SK-N-SH (cell line): ENCODE data around the gene DUOXA2. TPM values are rescaled to one million over a fixed set of nuclear protein-coding genes. Genes with fewer than 3 reads are reported as not detected.

Experiments
- CTCF ChIA-PET: fragments of 300-600, 350-600 bp; formaldehyde crosslinking; extraction: SDS; loops from one replicate; lab custom pipeline; 2021; lab: Yijun Ruan, JAX
- POLR2A ChIA-PET: fragments of 350-600 bp; sonication (Branson Sonifier 250); formaldehyde crosslinking; extraction: SDS; loops from one replicate; lab custom pipeline; 2020; ENCODE audit warnings: antibody characterized with exemption, inconsistent platforms; lab: Yijun Ruan, JAX
- DNase-seq: peaks from one replicate; pipeline ENCODE4 v3.0.0; 2012
- H2AFZ ChIP-seq: fragments of 200-600 bp; sonication (generic); 2 replicates; pipeline ENCODE4 v1.8.1; 2016; ENCODE audit warnings: antibody characterized with exemption, mild to moderate bottlenecking, low read depth
- H3F3A ChIP-seq: fragments of 200-600 bp; sonication (generic); replicated peaks from 2 replicates; pipeline ENCODE3; 2016; ENCODE audit warnings: antibody characterized with exemption, mild to moderate bottlenecking; ENCODE audit not compliant: insufficient read depth
- H3K27ac ChIP-seq, 2 experiments: fragments of 200-500 bp in 1 of 2; fragments of 200-600 bp in 1 of 2; sonication (Bioruptor generic) in 1 of 2; sonication (generic), shearing (Covaris generic) in 1 of 2; 2 replicates each; pipeline versions ENCODE4 v1.5.1 to v1.6.1; 2014 to 2016; ENCODE audit warnings: low read depth in 2 of 2, inconsistent platforms in 1 of 2, low read length in 1 of 2, mild to moderate bottlenecking in 1 of 2, mixed read lengths in 1 of 2
- H3K27me3 ChIP-seq: fragments of 200-600 bp; sonication (generic), shearing (Covaris generic); 2 replicates; pipeline ENCODE4 v1.6.1; 2016; ENCODE audit warnings: mixed run types; ENCODE audit not compliant: insufficient read depth
- H3K36me3 ChIP-seq, 2 experiments: fragments of 200-500 bp in 1 of 2; fragments of 200-600 bp in 1 of 2; sonication (Bioruptor generic) in 1 of 2; sonication (generic) in 1 of 2; replicated peaks in 1 of 2; 2 replicates each; pipeline versions ENCODE3 to v1.5.1; 2014 to 2016; ENCODE audit warnings: low read length in 1 of 2, mild to moderate bottlenecking in 1 of 2; ENCODE audit not compliant: insufficient read depth in 2 of 2, control insufficient read depth in 1 of 2
- H3K4me1 ChIP-seq, 2 experiments: fragments of 200-500 bp in 1 of 2; fragments of 200-600 bp in 1 of 2; sonication (Bioruptor generic) in 1 of 2; sonication (generic), shearing (Covaris generic) in 1 of 2; 2 replicates each; pipeline versions ENCODE4 v1.5.1 to v1.6.1; 2014 to 2016; ENCODE audit warnings: low read depth in 1 of 2, low read length in 1 of 2, mixed run types in 1 of 2; ENCODE audit not compliant: insufficient read depth in 2 of 2, control insufficient read depth in 1 of 2
- H3K4me2 ChIP-seq: fragments of 200-600 bp; sonication (generic), shearing (Covaris generic); 2 replicates; pipeline ENCODE4 v1.6.1; 2017; ENCODE audit warnings: mixed run types
- H3K4me3 ChIP-seq, 2 experiments: fragments of 200-500 bp in 1 of 2; fragments of 200-600 bp in 1 of 2; sonication (Bioruptor generic) in 1 of 2; sonication (generic), shearing (Covaris generic) in 1 of 2; 2 replicates each; pipeline versions ENCODE4 v1.5.1 to v1.8.1; 2014 to 2016; ENCODE audit warnings: low read depth in 2 of 2, inconsistent platforms in 1 of 2, low read length in 1 of 2, mild to moderate bottlenecking in 1 of 2, mixed read lengths in 1 of 2, moderate library complexity in 1 of 2
- H3K79me2 ChIP-seq: fragments of 200-600 bp; sonication (generic); 2 replicates; pipeline ENCODE4 v1.8.1; 2017; ENCODE audit warnings: mild to moderate bottlenecking; ENCODE audit not compliant: insufficient read depth
- H3K9ac ChIP-seq: fragments of 200-600 bp; sonication (generic); 2 replicates; pipeline ENCODE4 v1.6.1; 2017; ENCODE audit warnings: mixed run types
- H3K9me2 ChIP-seq: fragments of 200-600 bp; sonication (generic); 2 replicates; pipeline ENCODE4 v1.6.1; 2017; ENCODE audit warnings: mixed run types
- H3K9me3 ChIP-seq: fragments of 200-600 bp; sonication (generic); 2 replicates; pipeline ENCODE4 v1.6.1; 2017; ENCODE audit warnings: mixed run types, mild to moderate bottlenecking, moderate library complexity
- H4K20me1 ChIP-seq: fragments of 200-600 bp; sonication (generic); 2 replicates; pipeline ENCODE4 v1.6.1; 2017; ENCODE audit warnings: mild to moderate bottlenecking, mixed run types; ENCODE audit not compliant: insufficient read depth
- EP300 ChIP-seq, 2 experiments: IDR thresholded peaks; 2 replicates each; pipeline versions ENCODE4 v1.4.0 to v1.6.1; 2012; ENCODE audit warnings: borderline replicate concordance in 1 of 2, low read depth in 1 of 2, low read length in 1 of 2
- FOSL2 ChIP-seq: IDR thresholded peaks from 2 replicates; pipeline ENCODE4 v1.4.0; 2012; ENCODE audit warnings: low read depth, mild to moderate bottlenecking, moderate library complexity, borderline replicate concordance
- GABPA ChIP-seq: IDR thresholded peaks from 2 replicates; pipeline ENCODE4 v1.4.0; 2012; ENCODE audit warnings: low read depth, mild to moderate bottlenecking
- RAD21 ChIP-seq: IDR thresholded peaks from 2 replicates; pipeline ENCODE4 v1.6.1; 2012; ENCODE audit warnings: mild to moderate bottlenecking, low read length
- YY1 ChIP-seq: IDR thresholded peaks from 2 replicates; pipeline ENCODE4 v1.4.0; 2012; ENCODE audit warnings: low read depth, mild to moderate bottlenecking
- WGBS: methylation state at CpG from one replicate; pipeline ENCODE4 v1.1.6; 2017; ENCODE audit warnings: low lambda C conversion rate; 5-methylcytosine and 5-hydroxymethylcytosine counted together
- polyA plus RNA-seq, 3 experiments: library from polyadenylated mRNA; depleted of rRNA; stranded (reverse); fragments of >200 nt; gene quantifications; 2 replicates each; pipeline ENCODE4 v1.2.3, GENCODE V29; 2012
- TF ChIP-seq, protein P1 (sequence below): IDR thresholded peaks from 2 replicates; pipeline ENCODE4 v1.4.0; 2012; ENCODE audit warnings: low read depth
- TF ChIP-seq, protein P2 (sequence below): IDR thresholded peaks from 2 replicates; pipeline ENCODE4 v1.4.0; 2012; ENCODE audit warnings: low read depth, borderline replicate concordance
- TF ChIP-seq, protein P3 (sequence below): IDR thresholded peaks from 2 replicates; pipeline ENCODE4 v1.6.1; 2012; ENCODE audit warnings: mild to moderate bottlenecking, low read depth, low read length, moderate library complexity
- TF ChIP-seq, protein P4 (sequence below): fragments of 150-350 bp; IDR thresholded peaks from 2 replicates; pipeline ENCODE4 v1.6.1; 2017; ENCODE audit warnings: antibody characterized with exemption, low read length, low read depth, borderline replicate concordance
- TF ChIP-seq, protein P5 (sequence below): IDR thresholded peaks from 2 replicates; pipeline ENCODE4 v1.4.0; 2012; ENCODE audit warnings: low read depth, borderline replicate concordance

Gene DUOXA2
- polyA plus RNA-seq, 1 of the 3 experiments (the other 2 are of a cell fraction) = not detected

DNA sequence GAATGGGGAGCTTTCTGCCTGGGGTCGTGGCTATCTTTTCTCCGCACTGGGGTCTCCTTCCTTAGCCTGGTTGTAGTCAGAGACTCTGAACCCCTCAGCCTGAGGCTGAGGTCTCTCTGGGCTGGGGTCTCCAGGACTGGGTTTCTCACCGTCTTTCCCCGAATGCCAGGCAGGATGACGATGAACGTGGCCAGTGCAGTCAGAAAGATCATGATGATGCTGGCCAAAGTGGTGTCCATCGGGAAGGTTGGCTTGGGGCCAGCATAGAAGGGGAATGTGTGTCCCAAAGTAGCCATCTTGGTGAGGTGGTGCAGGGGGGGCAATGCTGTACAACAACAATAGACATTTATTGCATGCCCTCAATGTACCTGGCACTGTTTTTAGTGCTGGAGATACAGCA lies 8.6 kb downstream of the DUOXA2 start:
- peaks cover 6 to 7% of the 10 kb centered on the region in 2 experiments; a peak in 3 of 4 replicates for H3K4me1 ChIP-seq
- WGBS = 76% methylated on average over 7 of the region's 7 CpGs
- H3K4me3 ChIP-seq = no peak overlapping the region
- no peaks in the 10 kb centered on the region for H3K9me2 ChIP-seq
- ChIA-PET POLR2A (no interaction called here), CTCF (interaction anchor here (1.7 kb wide), 1 partner anchor 335 kb away, joined by 6 read pairs; no protein-coding TSS in a partner anchor)
- H3K4me2 ChIP-seq = no peak overlapping the region
- no peaks in the 10 kb centered on the region for H3F3A ChIP-seq
- H3K27ac ChIP-seq = no peak overlapping the region
- peaks cover 10% of the 10 kb centered on the region; the same call in 1 of the 2 replicates for H3K27me3 ChIP-seq
- TF ChIP-seq GABPA (no peak), EP300 (IDR thresholded peaks at IDR 0.05; ENCODE audit: borderline replicate concordance in 1 of 2, low read depth in 1 of 2, low read length in 1 of 2) (no peak), RAD21 (no peak), FOSL2 (no peak), YY1 (no peak)
- TF ChIP-seq, protein P1, sequence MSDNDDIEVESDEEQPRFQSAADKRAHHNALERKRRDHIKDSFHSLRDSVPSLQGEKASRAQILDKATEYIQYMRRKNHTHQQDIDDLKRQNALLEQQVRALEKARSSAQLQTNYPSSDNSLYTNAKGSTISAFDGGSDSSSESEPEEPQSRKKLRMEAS = no peak
- TF ChIP-seq, protein P2, sequence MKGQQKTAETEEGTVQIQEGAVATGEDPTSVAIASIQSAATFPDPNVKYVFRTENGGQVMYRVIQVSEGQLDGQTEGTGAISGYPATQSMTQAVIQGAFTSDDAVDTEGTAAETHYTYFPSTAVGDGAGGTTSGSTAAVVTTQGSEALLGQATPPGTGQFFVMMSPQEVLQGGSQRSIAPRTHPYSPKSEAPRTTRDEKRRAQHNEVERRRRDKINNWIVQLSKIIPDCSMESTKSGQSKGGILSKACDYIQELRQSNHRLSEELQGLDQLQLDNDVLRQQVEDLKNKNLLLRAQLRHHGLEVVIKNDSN = no peak
- TF ChIP-seq, protein P3, sequence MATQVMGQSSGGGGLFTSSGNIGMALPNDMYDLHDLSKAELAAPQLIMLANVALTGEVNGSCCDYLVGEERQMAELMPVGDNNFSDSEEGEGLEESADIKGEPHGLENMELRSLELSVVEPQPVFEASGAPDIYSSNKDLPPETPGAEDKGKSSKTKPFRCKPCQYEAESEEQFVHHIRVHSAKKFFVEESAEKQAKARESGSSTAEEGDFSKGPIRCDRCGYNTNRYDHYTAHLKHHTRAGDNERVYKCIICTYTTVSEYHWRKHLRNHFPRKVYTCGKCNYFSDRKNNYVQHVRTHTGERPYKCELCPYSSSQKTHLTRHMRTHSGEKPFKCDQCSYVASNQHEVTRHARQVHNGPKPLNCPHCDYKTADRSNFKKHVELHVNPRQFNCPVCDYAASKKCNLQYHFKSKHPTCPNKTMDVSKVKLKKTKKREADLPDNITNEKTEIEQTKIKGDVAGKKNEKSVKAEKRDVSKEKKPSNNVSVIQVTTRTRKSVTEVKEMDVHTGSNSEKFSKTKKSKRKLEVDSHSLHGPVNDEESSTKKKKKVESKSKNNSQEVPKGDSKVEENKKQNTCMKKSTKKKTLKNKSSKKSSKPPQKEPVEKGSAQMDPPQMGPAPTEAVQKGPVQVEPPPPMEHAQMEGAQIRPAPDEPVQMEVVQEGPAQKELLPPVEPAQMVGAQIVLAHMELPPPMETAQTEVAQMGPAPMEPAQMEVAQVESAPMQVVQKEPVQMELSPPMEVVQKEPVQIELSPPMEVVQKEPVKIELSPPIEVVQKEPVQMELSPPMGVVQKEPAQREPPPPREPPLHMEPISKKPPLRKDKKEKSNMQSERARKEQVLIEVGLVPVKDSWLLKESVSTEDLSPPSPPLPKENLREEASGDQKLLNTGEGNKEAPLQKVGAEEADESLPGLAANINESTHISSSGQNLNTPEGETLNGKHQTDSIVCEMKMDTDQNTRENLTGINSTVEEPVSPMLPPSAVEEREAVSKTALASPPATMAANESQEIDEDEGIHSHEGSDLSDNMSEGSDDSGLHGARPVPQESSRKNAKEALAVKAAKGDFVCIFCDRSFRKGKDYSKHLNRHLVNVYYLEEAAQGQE = no peak
- TF ChIP-seq, protein P4, sequence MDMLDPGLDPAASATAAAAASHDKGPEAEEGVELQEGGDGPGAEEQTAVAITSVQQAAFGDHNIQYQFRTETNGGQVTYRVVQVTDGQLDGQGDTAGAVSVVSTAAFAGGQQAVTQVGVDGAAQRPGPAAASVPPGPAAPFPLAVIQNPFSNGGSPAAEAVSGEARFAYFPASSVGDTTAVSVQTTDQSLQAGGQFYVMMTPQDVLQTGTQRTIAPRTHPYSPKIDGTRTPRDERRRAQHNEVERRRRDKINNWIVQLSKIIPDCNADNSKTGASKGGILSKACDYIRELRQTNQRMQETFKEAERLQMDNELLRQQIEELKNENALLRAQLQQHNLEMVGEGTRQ = no peak
- TF ChIP-seq, protein P5, sequence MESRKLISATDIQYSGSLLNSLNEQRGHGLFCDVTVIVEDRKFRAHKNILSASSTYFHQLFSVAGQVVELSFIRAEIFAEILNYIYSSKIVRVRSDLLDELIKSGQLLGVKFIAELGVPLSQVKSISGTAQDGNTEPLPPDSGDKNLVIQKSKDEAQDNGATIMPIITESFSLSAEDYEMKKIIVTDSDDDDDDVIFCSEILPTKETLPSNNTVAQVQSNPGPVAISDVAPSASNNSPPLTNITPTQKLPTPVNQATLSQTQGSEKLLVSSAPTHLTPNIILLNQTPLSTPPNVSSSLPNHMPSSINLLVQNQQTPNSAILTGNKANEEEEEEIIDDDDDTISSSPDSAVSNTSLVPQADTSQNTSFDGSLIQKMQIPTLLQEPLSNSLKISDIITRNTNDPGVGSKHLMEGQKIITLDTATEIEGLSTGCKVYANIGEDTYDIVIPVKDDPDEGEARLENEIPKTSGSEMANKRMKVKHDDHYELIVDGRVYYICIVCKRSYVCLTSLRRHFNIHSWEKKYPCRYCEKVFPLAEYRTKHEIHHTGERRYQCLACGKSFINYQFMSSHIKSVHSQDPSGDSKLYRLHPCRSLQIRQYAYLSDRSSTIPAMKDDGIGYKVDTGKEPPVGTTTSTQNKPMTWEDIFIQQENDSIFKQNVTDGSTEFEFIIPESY = no peak
- TF ChIP-seq, all 33 proteins: peak for 0
- H3K36me3 ChIP-seq = no peaks in the 10 kb centered on the region
- no peaks in the 10 kb centered on the region for H4K20me1 ChIP-seq
- no peaks in the 10 kb centered on the region for H3K79me2 ChIP-seq
- no peak for DNase-seq
- no peak overlapping the region for H3K9ac ChIP-seq
- H2AFZ ChIP-seq = no peak overlapping the region
- no peaks in the 10 kb centered on the region for H3K9me3 ChIP-seq
